Suprapubic skin (tissue), 3 donors: Measurements from ENCODE around the gene MINDY1.

Experiments
- CTCF ChIP-seq, 2 donors: fragments of 200-600 bp in 1 of 2; fragments of 450-650 bp in 1 of 2; sonication (generic) in 1 of 2; IDR thresholded peaks; one replicate each; pipeline ENCODE4 v1.5.1; 2016 to 2019; ENCODE audit warnings: antibody characterized with exemption in 2 of 2, mild to moderate bottlenecking in 1 of 2, moderate library complexity in 1 of 2
- EP300 ChIP-seq: sonication (generic); formaldehyde crosslinking; IDR thresholded peaks from one replicate; pipeline ENCODE4 v1.6.1; 2017; ENCODE audit warnings: antibody characterized with exemption
- POLR2A ChIP-seq, 2 donors: fragments of 450-650 bp; IDR thresholded peaks; one replicate each; pipeline ENCODE4 v1.6.1; 2017; ENCODE audit warnings: antibody characterized with exemption in 2 of 2, mild to moderate bottlenecking in 2 of 2, moderate library complexity in 2 of 2

- TF ChIP-seq CTCF (IDR thresholded peaks at IDR 0.05) (no peak), POLR2A (IDR thresholded peaks at IDR 0.05) (no peak), EP300 (no peak)
These were observed 42.6 kb downstream of the MINDY1 start for GRCh38 chr1:150964164-150964489.
